ENCODE measurements around the gene IL15.

Gene IL15

GRCh38 chr4:141772838-141773237, 136.5 kb downstream of the IL15 start:
- DNase-seq (ENCODE audit: low read depth): no peak

GRCh38 chr4:141782205-141782604, 145.8 kb downstream of the IL15 start:
- no peak for DNase-seq (ENCODE audit: low read depth)
